ENCODE results near the gene SLC9C2.

Gene SLC9C2

DNA sequence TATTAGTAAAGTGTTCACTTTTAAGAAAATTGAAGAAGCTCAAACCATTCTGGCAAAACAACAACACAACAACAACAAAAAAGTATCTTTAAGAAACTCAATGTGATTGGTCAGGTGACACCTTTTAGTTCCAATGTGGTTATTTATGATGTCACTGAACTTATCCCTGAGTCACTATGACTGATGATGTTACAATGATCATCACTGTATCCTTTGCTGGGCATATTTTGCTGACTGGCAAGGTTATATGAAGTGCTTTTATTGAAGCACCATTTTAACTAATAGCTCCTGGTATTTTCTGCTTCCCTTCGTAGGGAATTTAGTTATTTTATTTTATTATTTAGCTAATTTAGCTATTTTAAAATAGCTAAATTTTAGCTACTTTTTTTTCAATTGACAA is 32.2 kb upstream of the SLC9C2 start, which contains the start of gene TEX50:
Gene TEX50 (plus strand): TSS at position 223 of the 400 bp plus-strand sequence. CDS start 184 bp downstream, outside the sequence.
- Histone ChIP-seq H3K9me3 (replicated peaks; ENCODE audit: insufficient read depth, low read length) (no peaks in the 10 kb centered on the region), H3K4me3 (ENCODE audit: low read length) (no peak within 1 kb of the TSS), H3K27me3 (replicated peaks; ENCODE audit: insufficient read depth, low read length) (no peaks in the 10 kb centered on the region), H3K4me2 (ENCODE audit: low read depth, low read length) (no peak within 1 kb of the TSS), H2AFZ (ENCODE audit: low read length) (no peak within 1 kb of the TSS), H3K27ac (ENCODE audit: low read length) (no peak within 1 kb of the TSS), H3K9me2 (replicated peaks; ENCODE audit: insufficient read depth, low read length) (no peaks in the 10 kb centered on the region), H3K79me2 (ENCODE audit: low read length) (no peaks in the 10 kb centered on the region), H3K36me3 (replicated peaks; ENCODE audit: insufficient read depth, low read length) (no peaks in the 10 kb centered on the region), H3F3A (ENCODE audit: insufficient read depth, low read length) (no peaks in the 10 kb centered on the region), H4K20me1 (ENCODE audit: insufficient read depth, low read length) (no peaks in the 10 kb centered on the region), H3K4me1 (ENCODE audit: low read length) (no peaks in the 10 kb centered on the region), H3K9ac (ENCODE audit: low read length) (no peak within 1 kb of the TSS)
- TF ChIP-seq EZH2phosphoT487 (IDR thresholded peaks at IDR 0.05; ENCODE audit: low read length) (no peak), EZH2 (optimal IDR thresholded peaks at IDR 0.05; ENCODE audit: low read depth, low read length) (no peak)
- TF ChIP-seq, protein P1, sequence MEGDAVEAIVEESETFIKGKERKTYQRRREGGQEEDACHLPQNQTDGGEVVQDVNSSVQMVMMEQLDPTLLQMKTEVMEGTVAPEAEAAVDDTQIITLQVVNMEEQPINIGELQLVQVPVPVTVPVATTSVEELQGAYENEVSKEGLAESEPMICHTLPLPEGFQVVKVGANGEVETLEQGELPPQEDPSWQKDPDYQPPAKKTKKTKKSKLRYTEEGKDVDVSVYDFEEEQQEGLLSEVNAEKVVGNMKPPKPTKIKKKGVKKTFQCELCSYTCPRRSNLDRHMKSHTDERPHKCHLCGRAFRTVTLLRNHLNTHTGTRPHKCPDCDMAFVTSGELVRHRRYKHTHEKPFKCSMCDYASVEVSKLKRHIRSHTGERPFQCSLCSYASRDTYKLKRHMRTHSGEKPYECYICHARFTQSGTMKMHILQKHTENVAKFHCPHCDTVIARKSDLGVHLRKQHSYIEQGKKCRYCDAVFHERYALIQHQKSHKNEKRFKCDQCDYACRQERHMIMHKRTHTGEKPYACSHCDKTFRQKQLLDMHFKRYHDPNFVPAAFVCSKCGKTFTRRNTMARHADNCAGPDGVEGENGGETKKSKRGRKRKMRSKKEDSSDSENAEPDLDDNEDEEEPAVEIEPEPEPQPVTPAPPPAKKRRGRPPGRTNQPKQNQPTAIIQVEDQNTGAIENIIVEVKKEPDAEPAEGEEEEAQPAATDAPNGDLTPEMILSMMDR (IDR thresholded peaks at IDR 0.05; ENCODE audit: low read length) = no peak
- no peak for DNase-seq

DNA sequence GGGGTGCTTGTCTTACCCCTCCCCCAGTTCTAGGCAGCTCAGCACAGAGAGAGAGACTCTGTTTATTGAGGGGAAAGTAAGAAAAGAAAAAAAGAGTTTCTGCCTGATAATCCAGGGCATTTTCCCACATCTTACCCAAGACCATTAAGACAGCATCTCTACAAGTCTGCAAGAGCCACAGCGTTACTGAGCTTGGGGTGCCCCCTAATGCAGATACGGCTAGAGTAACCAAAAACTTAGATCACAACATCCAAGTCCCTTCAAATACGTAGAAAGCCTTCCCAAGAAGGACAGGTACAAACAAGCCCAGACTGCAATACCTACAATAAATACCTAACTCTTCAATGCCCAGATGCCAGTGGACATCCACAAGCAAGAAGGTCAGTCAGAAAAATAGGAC is 26.0 kb upstream of the SLC9C2 start:
- no peaks in the 10 kb centered on the region for H3K27me3 ChIP-seq (replicated peaks; ENCODE audit: insufficient read depth, low read length)
- H3K79me2 ChIP-seq (ENCODE audit: low read length) = no peaks in the 10 kb centered on the region
- H2AFZ ChIP-seq (ENCODE audit: low read length) = no peak overlapping the region
- H3K27ac ChIP-seq (ENCODE audit: low read length) = no peak overlapping the region
- H3F3A ChIP-seq (ENCODE audit: insufficient read depth, low read length) = no peaks in the 10 kb centered on the region
- H3K9ac ChIP-seq (ENCODE audit: low read length) = no peak overlapping the region
- no peak overlapping the region for H3K4me3 ChIP-seq (ENCODE audit: low read length)
- no peaks in the 10 kb centered on the region for H3K4me1 ChIP-seq (ENCODE audit: low read length)
- no peaks in the 10 kb centered on the region for H3K9me2 ChIP-seq (replicated peaks; ENCODE audit: insufficient read depth, low read length)
- no peaks in the 10 kb centered on the region for H4K20me1 ChIP-seq (ENCODE audit: insufficient read depth, low read length)
- no peak overlapping the region for H3K4me2 ChIP-seq (ENCODE audit: low read depth, low read length)
- TF ChIP-seq, protein P1 (IDR thresholded peaks at IDR 0.05; ENCODE audit: low read length) = no peak
- TF ChIP-seq EZH2 (optimal IDR thresholded peaks at IDR 0.05; ENCODE audit: low read depth, low read length) (no peak), EZH2phosphoT487 (IDR thresholded peaks at IDR 0.05; ENCODE audit: low read length) (no peak)
- no peaks in the 10 kb centered on the region for H3K36me3 ChIP-seq (replicated peaks; ENCODE audit: insufficient read depth, low read length)
- no peaks in the 10 kb centered on the region for H3K9me3 ChIP-seq (replicated peaks; ENCODE audit: insufficient read depth, low read length)
- no peak for DNase-seq

DNA sequence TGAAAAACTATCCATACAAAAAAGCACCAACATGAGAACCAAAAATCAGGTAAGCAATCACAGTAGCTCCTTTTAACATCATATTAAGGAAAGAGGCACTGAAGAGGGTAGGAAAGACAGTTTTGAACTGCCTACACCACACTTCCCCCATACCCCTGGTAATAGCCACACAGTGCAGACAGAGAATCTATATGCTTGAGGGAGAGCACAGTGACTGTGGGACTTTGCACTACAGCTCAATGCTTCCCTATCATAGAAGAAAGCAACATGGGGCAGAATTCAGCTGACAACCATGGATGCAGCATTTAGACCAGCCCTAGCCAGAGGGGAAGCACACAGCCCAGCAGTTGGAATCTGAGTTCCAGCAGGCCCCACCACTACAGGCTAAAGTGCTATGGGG is 24.4 kb upstream of the SLC9C2 start:
- H3K4me2 ChIP-seq (ENCODE audit: low read depth, low read length) = no peak overlapping the region
- H3F3A ChIP-seq (ENCODE audit: insufficient read depth, low read length) = no peaks in the 10 kb centered on the region
- DNase-seq = no peak
- H4K20me1 ChIP-seq (ENCODE audit: insufficient read depth, low read length) = no peaks in the 10 kb centered on the region
- no peak overlapping the region for H3K9ac ChIP-seq (ENCODE audit: low read length)
- no peaks in the 10 kb centered on the region for H3K4me1 ChIP-seq (ENCODE audit: low read length)
- no peak overlapping the region for H3K27ac ChIP-seq (ENCODE audit: low read length)
- no peak overlapping the region for H3K4me3 ChIP-seq (ENCODE audit: low read length)
- no peak for TF ChIP-seq EZH2phosphoT487 (IDR thresholded peaks at IDR 0.05; ENCODE audit: low read length)
- TF ChIP-seq EZH2 (optimal IDR thresholded peaks at IDR 0.05; ENCODE audit: low read depth, low read length) = no peak
- TF ChIP-seq, protein P1 (IDR thresholded peaks at IDR 0.05; ENCODE audit: low read length) = no peak
- no peaks in the 10 kb centered on the region for H3K79me2 ChIP-seq (ENCODE audit: low read length)
- no peaks in the 10 kb centered on the region for H3K9me3 ChIP-seq (replicated peaks; ENCODE audit: insufficient read depth, low read length)
- H3K27me3 ChIP-seq (replicated peaks; ENCODE audit: insufficient read depth, low read length) = no peaks in the 10 kb centered on the region
- no peaks in the 10 kb centered on the region for H3K36me3 ChIP-seq (replicated peaks; ENCODE audit: insufficient read depth, low read length)
- no peak overlapping the region for H2AFZ ChIP-seq (ENCODE audit: low read length)
- no peaks in the 10 kb centered on the region for H3K9me2 ChIP-seq (replicated peaks; ENCODE audit: insufficient read depth, low read length)

All from MM.1S (cell line).